HG03457 (cell line): ENCODE results near the gene PCTP.

ENCODE experiments used
- ATAC-seq: cut with Tn5 transposase; IDR thresholded peaks from one replicate; pipeline ENCODE4 v1.9.1; 2021; ENCODE audit warnings: moderate number of reproducible peaks; ENCODE audit not compliant: unreplicated experiment

The PCTP gene

DNA sequence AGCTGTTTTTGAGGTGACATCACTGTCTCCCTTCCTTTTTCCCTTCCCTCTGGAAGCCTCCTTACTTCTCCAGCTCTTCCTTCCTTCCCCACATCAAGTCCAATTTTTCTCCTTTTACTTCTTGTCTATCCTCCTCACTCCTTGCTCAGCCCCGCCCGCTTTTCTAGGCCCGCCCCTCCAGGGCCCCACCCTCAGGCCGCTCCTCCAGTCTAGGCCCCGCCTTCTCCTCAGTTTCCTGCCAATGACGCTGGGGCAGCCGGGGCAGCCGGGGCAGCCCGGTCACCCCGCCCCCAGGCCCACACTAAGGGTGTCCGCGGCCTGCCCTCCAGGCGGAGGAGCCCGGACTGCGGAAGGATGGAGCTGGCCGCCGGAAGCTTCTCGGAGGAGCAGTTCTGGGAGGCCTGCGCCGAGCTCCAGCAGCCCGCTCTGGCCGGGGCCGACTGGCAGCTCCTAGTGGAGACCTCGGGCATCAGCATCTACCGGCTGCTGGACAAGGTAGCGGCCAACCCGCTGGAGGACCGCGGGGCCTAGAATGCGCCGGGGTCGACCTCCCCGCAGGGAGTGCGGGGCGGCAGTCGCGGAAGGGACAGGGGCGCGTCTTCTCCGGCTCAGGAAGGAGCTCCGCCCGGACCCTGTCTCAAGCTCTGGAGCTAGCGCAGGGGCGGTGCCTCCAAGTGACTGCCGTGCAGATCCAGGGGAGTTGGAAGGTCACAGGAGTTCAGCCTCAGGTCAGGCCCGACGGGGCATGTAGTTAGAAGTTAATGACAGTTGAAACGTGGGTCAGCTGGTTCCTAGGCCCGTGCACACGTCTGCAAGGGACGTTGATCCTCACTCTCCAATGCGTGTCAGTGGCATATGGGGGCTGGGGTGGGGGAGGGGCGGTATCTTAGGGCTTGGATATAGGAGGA is at the start of gene PCTP:
TSS of gene PCTP (plus strand) at position 302 of the 908 bp plus-strand sequence. CDS start at position 355, 53 bp downstream.
- peak; percentile 99 for ATAC-seq

DNA sequence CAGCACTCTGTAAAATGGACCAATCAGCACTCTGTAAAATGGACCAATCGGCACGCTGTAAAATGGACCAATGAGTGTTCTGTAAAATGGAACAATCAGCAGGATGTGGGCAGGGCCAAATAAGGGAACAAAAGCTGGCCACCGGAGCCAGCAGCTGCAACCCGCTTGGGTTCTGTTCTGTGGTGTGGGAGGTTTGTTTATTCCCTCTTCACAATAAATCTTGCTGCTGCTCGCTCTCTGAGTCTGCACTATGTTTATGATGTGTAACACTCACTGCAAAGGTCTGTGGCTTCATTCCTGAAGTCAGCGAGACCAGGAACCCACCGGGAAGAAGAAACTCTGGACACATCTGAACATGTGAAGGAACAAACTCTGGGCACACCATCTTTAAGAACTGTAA is 48.7 kb upstream of the PCTP start:
- ATAC-seq = no peak

DNA sequence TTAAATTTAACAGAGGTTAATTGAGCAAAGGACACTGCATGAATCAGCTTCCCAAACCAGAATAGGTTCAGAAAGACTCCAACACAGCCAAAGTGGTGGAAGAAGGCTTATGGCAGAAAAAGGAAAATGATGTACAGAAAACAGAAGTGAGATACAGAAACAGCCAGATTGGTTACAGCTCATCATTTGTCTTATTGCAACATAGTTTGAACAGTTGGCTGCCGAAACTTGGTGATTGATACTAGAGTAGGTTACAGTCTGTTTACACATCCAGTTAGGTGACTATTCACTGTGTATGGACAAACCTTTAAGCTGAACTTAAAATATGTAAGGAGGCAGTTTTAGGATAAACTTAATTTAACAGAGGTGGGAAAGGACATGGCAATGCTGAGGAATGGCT is 46.5 kb upstream of the PCTP start:
- ATAC-seq = no peak

DNA sequence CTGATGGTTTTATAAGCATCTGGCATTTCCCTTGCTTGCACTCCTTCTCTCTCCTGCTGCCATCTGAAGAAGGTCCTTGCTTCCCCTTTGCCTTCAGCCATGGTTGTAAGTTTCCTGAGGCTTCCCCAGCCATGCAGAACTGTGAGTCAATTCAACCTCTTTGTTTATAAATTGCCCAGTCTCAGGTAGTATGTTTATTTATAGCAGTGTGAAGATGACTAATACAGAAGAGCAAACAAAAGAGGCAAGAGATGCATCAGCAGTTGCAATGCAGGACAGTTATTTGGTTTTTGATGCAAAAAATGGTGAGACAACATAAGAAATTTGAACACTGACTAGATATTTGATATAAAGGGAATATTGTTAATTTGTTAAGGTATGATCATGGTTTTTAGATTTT is 45.0 kb upstream of the PCTP start:
- no peak for ATAC-seq

DNA sequence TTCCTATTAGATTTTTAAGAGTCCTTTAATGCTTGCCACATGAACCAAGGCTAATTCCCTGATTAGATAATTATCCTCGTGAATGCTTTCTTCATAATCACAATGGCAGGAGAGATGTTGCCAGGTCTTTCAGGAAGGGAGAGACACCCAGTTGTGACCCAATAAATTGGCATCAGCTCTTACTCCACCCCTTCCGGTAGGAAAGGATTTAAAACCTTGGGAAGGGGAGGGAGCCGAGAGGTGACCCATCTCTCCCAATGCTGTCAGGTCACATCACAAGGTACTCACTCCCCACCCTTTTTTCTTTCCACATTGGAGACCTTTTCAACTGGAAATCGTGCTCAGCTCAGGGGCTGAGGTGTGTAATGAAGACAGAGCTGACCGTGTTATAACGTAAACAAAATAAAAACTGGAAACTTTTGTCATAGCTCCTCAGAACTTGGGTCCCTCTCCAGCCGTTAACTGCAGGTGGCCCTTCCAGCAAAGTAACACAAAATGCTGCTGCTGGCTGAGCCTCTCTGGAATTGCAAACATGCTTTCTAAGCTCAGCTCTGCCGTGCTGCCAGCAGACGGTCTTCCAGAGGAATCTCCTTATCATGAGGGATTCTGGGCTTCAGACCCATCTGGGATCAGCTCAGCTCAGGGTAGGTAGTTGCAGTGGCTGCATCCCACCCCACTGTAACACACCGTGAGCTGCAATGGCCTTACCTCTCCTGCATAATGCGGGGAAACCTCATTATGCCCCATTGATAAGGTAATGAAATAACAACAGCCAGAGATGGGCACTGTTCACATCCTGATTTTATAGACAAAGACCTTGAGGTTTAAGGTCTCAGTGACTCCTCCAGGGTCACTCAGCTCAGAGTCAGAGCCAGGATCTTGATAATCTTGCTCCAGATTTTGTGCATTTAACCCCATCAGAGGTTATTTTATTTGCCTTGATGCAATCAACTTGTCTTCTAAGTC is 43.8 kb upstream of the PCTP start:
- no peak for ATAC-seq

DNA sequence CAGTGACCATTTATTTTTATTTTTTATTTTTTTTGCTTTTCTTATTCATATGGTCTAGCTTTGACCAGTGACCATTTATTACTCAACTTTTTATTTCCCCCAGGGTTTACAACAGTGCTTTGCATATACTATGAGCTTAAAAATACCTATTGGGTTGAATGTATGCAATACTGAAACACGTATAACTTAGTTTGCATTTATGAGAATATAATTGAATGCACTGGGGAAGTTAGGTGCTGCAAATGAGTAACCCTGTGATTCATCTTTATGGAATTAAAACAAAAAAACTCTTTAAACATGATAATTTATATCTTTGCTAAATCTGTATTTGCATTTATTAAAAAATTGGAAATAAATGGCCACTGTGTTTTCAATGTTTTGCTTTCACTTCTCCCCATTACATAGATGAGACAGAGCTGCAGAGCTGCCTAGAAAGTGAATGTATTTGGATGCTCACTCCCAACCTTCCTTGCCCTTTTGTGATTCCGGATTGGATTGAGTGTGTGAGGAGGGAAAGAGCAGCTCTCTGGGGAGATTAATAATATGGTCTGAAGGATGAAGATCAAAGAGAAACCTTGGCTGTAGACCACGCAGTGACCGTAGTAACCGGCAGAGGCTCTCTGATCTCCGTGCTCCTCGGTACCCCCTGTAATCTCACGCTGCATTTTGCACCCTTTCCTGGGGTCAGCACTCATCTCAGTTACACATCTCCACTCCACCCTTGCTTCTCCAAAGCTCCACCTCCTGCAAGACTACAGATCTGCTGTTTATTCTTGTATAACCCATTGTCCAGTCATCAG is 42.5 kb upstream of the PCTP start:
- no peak for ATAC-seq

DNA sequence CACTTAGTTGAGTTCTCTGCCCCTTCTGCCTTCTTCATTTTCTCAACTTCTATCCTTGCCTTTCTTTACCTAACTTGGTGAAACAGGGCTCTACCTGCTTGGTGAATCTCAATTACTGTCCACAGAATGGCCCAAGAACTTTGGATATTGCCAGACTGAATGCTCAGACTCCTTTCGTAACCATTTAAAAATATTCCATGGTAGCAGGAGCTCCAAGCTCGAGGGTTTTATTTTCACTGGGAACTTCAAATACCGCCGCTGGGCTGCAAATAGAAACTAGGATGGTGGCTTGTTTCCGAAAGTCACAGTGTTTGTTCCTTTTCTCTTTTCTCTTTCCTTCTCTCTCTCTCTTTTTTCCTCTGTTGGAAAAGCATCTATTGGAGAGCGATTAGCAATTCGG is 41.4 kb upstream of the PCTP start:
- ATAC-seq = no peak

DNA sequence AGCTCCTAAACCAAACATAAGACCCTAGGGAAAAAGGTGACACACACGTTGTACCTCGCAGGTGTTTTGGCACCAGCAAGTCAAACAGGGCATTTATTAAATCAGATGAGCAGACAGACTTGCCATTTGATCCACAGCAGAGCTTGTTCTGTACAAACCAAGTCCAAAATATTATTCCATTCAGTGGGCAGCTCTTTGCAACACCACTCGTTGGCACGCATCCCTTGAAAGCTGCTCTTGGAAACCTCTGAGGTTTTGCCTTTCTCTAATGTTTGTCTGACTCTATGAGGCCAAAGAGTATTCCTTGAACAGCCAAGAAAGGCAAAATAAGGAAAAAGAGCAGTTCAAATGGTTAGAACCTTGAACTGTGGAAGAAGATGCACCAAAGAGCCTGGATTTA is 40.9 kb upstream of the PCTP start:
- no peak for ATAC-seq

DNA sequence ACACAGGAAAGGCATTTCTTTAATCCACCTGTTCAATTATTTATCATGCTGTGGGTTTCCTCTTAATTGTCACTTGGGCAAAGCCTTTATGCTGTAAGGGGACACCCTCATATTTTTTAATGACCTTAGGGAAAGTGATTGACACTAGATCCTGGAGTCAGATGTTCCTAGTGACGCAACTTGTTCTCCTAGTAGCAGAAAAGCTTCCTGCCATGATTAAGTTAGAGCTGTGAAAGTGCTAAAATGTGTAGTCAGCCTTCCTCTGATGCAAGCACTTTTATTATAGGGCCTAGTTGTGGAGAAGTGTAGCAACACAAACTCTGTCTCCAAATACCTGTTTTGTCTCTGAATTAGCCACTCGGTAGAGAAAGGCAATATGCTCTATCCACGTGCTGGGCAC is 40.4 kb upstream of the PCTP start:
- ATAC-seq = no peak

DNA sequence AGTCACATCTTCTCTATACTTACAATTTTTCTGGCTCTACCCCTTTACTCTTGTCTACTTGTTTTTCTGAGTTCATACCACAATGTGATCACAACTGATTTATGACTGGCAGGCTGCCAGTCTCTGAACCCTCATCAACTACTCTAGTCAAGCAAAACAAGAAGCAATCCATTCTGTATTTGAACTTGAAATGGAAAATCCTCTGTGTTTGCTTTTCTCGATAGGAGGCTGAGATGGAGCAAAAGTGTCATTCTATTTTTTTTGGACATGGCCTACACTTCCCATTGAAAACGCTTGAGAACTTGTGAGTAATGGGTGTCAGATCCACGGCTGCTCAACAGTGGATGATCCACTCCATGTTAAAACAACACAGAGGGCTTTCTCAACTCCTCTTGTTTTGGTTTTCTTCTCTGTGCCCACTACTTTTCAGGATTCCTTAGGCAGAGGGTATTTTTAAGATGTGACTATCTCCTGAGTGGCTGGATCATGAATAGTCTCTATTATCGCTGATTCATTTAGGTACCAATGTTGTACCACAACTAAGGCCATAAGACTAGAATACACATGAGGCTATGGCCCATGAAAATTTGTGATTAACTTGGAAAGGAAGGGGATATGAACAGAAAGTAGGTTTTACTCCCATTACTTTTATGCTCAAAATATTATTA is 39.9 kb upstream of the PCTP start:
- ATAC-seq = no peak

DNA sequence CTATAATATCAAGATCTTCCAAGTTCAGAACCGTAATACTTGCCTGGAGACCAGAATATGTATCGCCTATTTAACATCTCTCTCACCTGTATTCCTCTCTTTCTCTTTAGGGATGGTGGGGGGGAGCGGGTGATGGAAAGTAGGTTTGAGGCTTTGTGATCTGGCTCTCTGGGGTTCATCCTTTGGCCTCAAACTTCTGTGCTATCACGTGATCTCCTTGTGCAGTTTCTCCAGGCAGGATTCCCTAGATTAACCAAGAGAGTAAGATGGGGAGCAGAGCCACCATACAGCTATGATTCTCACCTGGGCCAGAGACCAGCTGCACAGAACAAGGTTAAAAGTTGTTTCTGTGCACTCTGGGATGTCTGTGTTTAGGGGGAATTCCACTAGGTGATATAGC is 33.4 kb upstream of the PCTP start:
- no peak for ATAC-seq

DNA sequence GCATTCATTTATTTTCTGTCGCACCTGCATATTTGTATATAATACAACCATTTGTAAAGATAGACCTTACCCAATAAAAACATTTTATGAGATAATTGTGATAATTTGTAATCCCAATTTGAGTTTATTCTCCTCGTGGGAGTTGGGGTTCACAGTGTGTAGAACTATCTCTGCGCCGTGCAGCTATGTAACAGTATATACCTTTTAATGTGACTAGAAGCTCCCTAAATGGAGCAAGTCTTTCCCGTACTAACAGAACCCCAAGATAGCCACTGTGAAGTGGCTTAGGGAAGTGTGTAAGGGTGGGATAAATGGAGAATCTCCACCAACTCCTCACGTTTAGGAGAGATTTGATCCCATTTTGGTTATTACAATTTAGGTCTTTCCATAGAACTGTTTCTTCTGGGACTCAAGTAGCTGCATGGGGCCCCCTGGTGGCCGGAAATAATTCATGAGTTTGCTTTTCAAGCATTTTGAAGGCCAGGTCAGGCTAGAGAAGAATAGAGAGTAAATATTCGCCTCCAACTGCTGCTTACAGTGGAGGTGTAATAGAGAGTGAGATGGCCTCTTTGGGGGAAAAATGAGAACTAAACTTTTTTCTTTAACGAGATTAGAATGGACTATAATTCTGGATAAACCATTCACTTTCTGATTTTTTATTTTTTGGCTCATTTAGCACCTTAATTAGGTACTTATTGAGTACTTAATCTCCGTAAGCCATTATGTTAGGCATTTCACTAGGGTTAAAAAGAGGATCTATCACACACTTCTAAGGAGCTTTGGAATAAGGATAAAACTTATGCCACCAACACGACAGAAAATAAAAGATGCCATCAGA is 32.7 kb upstream of the PCTP start:
- no peak for ATAC-seq

DNA sequence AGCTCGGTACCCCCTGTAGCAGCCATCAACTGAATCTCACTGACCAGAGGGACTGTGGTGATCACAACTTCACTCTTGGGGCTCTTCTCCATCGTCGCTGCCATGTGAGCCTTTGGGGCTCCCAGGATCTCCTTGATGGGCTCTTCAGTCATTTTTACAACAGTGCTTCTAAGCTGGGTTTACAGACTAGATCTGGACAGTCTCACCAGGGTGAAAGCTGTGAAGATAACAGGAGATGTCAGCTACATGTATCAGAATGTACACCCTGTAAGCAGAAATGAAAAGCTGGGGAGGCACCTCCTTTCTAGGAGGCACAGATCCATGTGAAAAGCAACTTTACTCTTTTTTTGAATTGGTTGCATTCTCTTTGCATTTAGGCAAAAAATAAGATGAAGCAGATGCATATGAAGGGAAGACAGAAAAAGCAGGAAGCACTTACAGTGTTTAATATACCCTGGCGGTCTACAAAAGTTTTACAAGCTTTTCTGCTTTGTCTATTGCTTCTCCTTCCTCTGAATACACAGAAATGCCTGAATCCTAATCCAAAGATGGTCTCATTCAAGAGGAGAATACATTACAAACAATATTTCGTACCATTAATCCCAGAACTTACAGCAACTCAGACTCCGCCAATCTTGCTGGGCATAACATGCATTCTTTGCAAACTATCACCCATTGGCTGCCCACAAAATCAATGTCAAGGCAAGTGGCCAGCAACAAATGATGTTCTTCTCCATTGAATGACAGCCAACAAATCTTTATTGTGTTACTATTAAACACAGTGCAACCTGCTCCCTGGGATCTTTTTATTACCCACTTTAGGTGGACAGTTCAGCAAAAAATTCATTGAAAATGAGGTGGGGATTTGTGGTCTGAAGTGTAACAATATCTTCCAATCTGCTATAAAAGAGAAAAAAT is 29.7 kb upstream of the PCTP start:
- no peak for ATAC-seq

DNA sequence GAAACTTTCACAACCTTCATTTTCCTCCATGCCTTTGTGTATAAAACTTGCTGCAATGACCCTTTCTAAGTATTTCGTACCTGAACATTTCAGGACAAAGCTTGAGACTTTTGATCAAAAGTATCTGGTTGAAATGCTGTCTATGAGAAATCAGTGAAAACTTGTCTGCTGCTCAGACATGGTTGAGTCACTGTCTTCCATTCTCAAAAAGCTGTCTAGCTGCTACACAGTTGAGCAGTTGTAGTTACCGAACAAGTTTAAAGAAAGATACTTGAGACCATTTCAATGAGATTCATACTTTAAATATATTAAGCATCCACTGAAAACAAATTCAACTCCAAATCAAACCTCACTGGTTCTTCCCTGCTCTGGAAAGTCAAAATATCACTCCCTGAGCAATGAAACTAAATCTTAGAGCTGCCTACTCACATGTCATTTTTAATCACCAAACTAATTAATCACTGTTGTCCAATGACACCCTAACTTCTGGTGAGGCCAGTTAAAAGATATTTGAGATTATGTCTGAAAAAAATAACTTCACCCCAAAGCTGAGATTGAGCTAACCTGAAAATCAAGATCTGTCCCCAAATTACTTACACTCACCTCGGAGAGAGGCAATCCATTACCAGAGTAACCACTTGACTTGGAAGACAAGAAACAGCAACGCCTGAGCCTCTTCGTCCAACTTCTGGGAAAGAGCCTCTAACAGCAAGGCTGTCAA is 28.7 kb upstream of the PCTP start:
- ATAC-seq = no peak

DNA sequence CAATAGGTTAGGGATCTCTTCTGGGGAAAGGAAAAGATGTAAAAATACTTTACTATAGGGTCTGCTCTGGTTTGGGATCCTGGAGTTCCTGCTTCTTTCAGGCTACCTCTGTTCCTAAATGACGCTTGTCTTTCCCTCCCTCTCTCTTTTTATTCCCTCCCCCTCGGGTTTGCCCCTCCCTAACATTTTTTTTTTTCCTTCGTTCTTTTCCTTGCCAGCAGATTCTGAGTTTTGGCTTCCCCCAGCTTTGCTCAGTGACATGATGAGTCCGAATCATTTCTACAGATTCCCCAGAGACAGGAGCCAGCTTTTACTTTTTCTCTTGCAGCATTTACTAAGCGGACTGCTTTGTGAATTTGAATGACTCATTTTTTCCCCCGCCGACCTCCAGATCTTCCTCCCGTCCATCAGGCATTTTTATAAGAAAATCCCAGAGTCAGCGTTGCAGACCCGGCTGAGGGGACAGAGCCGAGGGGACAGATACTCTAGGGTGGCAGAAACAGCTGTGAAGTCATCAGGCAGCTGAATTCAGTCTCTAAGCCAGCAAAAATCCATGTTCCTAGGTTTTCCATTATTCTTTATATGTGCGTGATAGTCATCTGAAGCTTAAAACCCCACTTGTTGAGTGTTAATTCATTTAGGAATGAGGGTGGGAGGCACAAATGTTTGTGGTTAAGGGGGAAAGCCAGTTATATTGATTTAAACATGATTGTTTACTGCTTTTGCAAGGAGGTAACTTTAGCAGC is 27.9 kb upstream of the PCTP start, which contains the start of gene TMEM100:
TSS of gene TMEM100 (minus strand) at position 123 of the 746 bp plus-strand sequence. CDS start 1,794 bp downstream, outside the sequence.
- ATAC-seq = no peak

DNA sequence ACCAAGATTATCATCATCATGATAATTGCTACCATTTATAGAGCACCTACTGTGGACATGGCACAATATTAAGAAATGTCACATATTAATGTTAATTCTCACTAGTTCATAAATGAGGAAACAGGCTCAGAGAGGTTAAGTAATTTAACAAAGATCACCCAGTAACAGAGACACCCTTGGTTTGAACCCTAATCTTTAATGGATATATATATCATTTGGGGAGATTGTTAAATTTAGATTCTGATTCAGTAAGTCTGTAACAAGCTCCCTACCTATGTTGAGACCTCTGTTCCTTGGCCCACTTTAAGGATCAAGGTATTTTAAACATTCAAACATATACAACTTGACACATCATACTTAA is 27.4 kb upstream of the PCTP start:
- no peak for ATAC-seq

DNA sequence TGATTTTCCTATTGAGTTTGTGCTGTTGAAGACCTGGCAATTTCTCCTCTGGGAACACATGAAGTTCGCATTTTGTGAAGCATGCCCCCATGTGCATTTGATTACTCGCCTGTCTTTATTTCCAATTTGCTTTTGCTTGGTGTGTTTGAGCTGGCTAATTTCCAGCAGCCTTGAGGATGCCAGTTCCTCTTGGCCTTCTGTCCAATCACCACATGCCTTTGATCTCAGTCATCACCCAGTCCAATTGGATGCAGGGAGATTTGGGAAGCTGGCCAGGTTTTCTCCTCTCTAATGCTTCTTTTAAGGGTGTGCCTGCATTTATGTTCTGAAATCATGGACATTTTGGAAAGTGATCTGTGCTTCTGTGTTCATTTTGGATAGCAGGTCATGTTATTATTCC is 24.4 kb upstream of the PCTP start:
- no peak for ATAC-seq
